Subcutaneous adipose tissue (tissue), 4 donors: ENCODE data around the gene GIMAP4. TPM values are rescaled to one million over a fixed set of nuclear protein-coding genes. Genes with fewer than 3 reads are reported as not detected.

ENCODE experiments used
- total RNA-seq, 4 donors: library from RNA; depleted of rRNA; stranded (reverse); fragments of >200 nt; gene quantifications; one replicate each; pipeline ENCODE4 v1.1.0, GENCODE V29; 2016
- TF ChIP-seq, protein P1 (sequence below): fragments of 450-650 bp; IDR thresholded peaks from one replicate; pipeline ENCODE4 v1.5.1; 2016; ENCODE audit warnings: low read depth, mild to moderate bottlenecking, control low read depth, antibody characterized with exemption, moderate library complexity

Gene GIMAP4
- total RNA-seq, 4 donors from 2014 or later, result 43.9 to 69.1 (median 54.8) TPM

DNA sequence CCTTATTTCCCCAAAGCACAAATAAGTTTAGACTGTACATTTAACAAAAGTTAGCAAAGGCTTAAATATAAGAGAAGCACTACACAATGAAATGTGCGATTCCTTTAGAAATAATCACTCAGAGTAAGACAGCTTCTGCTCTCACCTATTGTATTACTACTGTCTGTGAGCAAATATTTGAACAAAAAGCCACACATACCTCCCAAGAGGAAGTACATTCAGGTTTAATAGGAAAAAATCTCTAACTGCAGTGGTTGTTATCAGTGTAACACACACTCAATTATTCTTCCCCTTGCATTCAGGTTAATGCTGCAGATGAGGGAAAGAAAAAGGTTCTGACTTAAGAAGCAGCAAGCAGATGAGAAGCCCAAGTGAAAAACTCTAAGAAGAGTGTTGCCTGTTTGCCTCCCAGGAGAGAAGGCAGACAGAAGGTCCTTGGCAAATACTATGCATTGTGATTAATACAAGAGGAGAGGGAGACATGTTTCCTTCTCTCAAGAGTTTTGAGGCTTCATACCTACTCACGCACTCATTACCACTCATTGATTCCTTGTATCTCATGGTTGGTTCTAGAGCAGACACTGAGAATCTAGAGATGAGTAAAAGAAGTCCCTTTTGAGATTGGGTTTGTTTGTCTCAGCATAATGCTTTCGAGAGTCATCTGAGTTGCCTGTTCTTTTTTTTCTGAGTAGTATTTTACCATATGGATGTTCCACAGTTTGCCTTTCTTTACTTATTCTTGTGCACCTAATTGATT lies 13.6 kb downstream of the GIMAP4 start:
- TF ChIP-seq, protein P1, sequence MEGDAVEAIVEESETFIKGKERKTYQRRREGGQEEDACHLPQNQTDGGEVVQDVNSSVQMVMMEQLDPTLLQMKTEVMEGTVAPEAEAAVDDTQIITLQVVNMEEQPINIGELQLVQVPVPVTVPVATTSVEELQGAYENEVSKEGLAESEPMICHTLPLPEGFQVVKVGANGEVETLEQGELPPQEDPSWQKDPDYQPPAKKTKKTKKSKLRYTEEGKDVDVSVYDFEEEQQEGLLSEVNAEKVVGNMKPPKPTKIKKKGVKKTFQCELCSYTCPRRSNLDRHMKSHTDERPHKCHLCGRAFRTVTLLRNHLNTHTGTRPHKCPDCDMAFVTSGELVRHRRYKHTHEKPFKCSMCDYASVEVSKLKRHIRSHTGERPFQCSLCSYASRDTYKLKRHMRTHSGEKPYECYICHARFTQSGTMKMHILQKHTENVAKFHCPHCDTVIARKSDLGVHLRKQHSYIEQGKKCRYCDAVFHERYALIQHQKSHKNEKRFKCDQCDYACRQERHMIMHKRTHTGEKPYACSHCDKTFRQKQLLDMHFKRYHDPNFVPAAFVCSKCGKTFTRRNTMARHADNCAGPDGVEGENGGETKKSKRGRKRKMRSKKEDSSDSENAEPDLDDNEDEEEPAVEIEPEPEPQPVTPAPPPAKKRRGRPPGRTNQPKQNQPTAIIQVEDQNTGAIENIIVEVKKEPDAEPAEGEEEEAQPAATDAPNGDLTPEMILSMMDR, result no peak

DNA sequence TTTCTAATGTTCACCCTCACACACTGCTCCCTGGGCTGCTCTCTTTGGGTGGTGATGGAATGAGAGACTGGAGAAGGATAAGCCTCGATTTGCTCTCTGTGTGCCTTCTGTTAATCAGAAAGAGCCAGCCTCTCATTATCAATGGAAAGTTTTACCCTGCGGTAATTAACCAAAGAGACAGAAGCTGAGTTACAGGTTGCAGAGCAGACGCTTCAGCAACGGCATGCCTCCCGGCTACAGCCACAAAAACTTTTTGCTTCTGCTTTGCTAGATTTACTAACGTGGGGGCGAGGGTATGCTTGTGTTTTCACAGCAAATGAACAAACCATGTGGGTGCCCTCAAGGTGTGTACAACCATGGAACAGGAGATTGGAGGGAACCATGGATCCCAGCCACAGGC lies 18.0 kb downstream of the GIMAP4 start:
- TF ChIP-seq, protein P1, result no peak

DNA sequence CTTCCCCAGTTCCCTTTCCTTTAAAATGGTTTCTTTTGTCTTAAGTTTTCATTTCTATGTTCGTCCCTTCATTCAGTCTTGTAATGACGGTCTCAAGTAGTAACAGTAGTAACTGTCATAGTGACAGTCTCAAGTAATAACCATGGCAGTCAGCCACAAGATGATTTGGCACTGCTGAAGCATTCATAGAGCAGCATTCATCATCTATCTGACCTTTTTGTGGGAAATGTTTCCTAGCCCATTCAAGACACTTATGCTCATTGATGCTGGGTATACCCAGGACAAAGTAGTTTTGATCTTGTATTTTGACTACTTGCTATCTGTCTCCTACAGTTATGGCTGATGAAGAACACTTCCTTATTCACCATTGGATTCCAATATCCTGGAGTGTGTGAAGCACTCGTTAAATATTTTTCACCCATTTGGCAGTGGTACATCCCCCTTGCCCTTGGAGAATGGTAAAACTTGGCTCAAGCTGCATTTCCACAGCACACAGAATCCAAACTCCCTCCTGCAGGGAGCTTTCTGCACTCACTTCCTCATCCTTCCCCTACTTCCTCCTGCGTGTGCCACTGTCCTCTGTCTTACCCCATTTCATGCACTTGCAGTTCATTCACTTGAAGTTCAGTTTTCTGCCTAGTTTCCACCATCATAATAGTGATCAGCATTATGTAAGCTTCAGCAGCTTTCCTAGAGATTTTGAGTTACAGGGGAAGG lies 19.0 kb downstream of the GIMAP4 start:
- TF ChIP-seq, protein P1, result no peak

DNA sequence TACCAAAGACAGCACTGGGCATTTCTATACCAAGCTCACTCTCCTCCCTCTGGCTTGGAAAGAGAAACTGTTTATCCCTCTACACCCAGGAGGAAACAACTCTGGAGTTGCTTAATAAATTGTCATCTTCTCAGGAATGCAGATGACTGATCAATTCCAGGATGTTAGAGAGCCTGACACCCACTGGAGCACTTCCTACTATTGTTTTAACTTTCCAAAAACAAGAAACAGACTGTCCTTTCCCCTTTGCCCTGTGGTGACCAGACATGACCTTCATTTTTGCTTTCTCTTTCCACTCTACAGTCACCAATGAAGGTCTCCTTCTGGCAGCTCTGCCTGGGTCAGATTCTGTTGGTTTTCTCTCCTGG lies 19.6 kb downstream of the GIMAP4 start:
- TF ChIP-seq, protein P1, result no peak

DNA sequence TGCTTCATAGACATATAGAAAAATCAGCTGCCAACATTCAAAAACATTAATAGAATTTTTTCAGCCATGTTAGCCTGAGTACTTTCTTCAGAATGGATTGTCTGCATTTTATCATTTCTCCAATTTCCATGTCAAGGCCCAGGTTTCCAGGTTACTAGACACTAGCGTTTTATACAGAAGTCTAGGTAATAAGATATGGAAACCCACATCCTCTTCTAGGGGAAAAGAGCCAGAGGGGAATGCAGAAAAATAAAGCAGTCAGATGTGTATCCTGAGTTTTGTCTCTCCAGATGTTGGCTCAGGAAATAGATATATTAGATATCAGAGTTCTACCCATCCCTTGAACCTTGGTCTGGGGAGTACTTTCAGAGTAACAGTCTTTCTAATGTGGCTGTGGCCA lies 20.4 kb downstream of the GIMAP4 start:
- TF ChIP-seq, protein P1, result no peak

DNA sequence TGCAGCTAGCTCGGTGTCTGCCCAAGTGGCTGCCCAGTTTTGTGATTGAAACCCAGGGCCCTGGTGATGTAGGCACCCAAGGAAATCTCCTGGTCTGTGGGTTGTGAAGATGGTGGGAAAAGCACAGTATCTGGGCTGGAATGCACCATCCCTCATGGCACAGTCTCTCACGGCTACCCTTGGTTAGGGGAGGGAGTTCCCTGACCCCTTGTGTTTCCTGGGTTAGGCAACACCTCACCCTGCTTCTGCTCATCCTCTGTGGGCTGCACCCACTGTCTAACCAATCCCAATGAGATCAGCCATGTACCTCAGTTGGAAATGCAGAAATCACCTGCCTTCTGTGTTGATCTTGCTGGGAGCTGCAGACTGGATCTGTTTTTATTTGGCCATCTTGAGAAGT lies 27.6 kb downstream of the GIMAP4 start:
- TF ChIP-seq, protein P1, result no peak

DNA sequence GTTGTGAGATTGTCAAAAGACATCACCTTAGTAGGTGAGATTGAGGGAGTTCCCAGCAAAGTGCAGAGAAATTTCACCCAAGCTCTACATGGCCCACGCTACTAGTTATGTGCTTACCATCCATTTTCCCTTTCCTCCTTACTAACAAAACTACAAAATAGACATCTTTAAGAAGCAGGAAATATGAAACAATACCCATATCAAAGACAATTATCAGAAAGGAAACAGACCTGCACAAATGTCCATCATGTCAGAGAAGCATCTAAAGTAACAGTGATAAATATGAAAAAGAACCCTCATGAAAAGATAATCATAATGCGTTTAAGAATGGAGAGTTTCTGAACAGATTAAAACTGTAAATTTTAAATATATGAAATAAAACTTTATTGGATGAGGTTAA lies 28.2 kb downstream of the GIMAP4 start:
- TF ChIP-seq, protein P1, result no peak
